ENCODE data around the gene WDR91. TPM values are rescaled to one million over a fixed set of nuclear protein-coding genes. Genes with fewer than 3 reads are reported as not detected.

The WDR91 gene
- total RNA-seq, 2 donors from 2014 or later: 36.2 to 78.3 TPM

GRCh38 chr7:135154734-135155133, 56.6 kb downstream of the WDR91 start:
- H3K36me3 ChIP-seq: no peaks in the 10 kb centered on the region
- H3K9me3 ChIP-seq: peaks cover 11% of the 10 kb centered on the region
- no peak overlapping the region for H3K27ac ChIP-seq
- DNase-seq (ENCODE audit: low spot score): no peak
- H3K4me3 ChIP-seq: no peak overlapping the region
- H3K4me1 ChIP-seq (ENCODE audit: control insufficient read depth in 1 of 2, low read depth in 2 of 2): peaks cover 31 to 42% of the 10 kb centered on the region in 2 donors
- no peak for TF ChIP-seq CTCF (IDR thresholded peaks at IDR 0.05)
- H3K27me3 ChIP-seq (replicated peaks; ENCODE audit: insufficient read depth): no peaks in the 10 kb centered on the region
- ATAC-seq (ENCODE audit: insufficient number of reproducible peaks, low FRiP score, low read depth): no peak

- peak overlapping the region in 1 of 2 donors; percentile 1 for H3K27ac ChIP-seq
- no peaks in the 10 kb centered on the region for H3K27me3 ChIP-seq (replicated peaks; ENCODE audit: insufficient read depth)
- no peaks in the 10 kb centered on the region for H3K36me3 ChIP-seq
- H3K4me1 ChIP-seq (ENCODE audit: control insufficient read depth in 1 of 2, low read depth in 2 of 2): peaks cover 20 to 31% of the 10 kb centered on the region in 2 donors
- no peak overlapping the region for H3K4me3 ChIP-seq
- ATAC-seq (ENCODE audit: insufficient number of reproducible peaks, low FRiP score, low read depth) (no peak), DNase-seq (ENCODE audit: low spot score) (no peak)
- no peak for TF ChIP-seq CTCF (IDR thresholded peaks at IDR 0.05)
- peaks cover 11% of the 10 kb centered on the region for H3K9me3 ChIP-seq
Observed at GRCh38 chr7:135152442-135152841, 58.9 kb downstream of the WDR91 start.

DNA sequence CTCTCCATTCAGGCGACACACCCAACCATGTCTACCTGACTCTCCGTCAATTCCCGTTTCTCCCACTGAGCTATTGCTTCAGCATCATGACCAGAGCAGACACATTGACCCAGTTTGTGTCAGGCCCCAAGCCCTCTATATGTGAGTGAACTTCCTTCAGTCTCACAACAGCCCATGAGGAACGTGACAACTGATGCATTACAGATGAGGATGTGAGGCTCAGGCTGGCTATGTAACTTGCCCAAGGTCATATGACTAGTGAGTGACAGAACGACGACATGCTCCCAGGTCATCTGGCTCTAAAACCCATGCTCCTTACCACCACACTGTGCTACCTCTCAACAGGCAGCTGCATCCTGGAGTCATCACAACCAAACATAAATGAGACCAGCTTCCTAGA, 59.8 kb downstream of the WDR91 start:
- no peak overlapping the region for H3K4me3 ChIP-seq

DNA sequence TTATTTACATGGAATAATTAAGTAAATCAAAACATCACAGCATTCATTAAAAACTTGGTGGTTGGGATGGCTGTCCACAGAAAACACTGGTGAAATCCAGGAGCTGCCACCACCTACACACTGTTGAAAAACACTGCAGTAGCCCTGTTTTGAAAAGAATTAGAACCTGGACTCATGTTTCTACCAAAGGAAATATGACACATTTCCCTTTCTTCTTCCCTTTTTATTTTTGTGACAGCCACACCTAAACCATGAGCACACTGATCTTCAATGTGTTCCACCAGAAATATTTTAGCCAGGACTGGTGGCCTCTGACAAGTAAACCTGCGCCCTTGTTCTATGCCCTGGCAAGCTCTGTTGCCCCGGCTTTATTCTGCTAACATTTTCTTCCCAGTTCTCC, 60.2 kb downstream of the WDR91 start:
- TF ChIP-seq CTCF (IDR thresholded peaks at IDR 0.05): no peak
- ATAC-seq (ENCODE audit: insufficient number of reproducible peaks, low FRiP score, low read depth) (no peak), DNase-seq (ENCODE audit: low spot score) (no peak)
- Histone ChIP-seq H3K9me3 (peaks cover 8% of the 10 kb centered on the region), H3K27me3 (replicated peaks; ENCODE audit: insufficient read depth) (no peaks in the 10 kb centered on the region), H3K4me3 (no peak overlapping the region), H3K4me1 (ENCODE audit: control insufficient read depth in 1 of 2, low read depth in 2 of 2) (peaks cover 25 to 42% of the 10 kb centered on the region in 2 donors), H3K36me3 (no peaks in the 10 kb centered on the region), H3K27ac (peak overlapping the region in 1 of 2 donors; percentile 52)

More for the DNA sequence above, 59.8 kb downstream of the WDR91 start:
- H3K4me1 ChIP-seq (ENCODE audit: control insufficient read depth in 1 of 2, low read depth in 2 of 2): peaks cover 25 to 38% of the 10 kb centered on the region in 2 donors
- H3K27me3 ChIP-seq (replicated peaks; ENCODE audit: insufficient read depth): no peaks in the 10 kb centered on the region
- TF ChIP-seq CTCF (IDR thresholded peaks at IDR 0.05): no peak
- H3K36me3 ChIP-seq: no peaks in the 10 kb centered on the region
- peak overlapping the region in 1 of 2 donors; percentile 1 for H3K27ac ChIP-seq
- H3K9me3 ChIP-seq: peaks cover 11% of the 10 kb centered on the region
- ATAC-seq (ENCODE audit: insufficient number of reproducible peaks, low FRiP score, low read depth) (no peak), DNase-seq (ENCODE audit: low spot score) (no peak)

GRCh38 chr7:135150072-135150782, 61.1 kb downstream of the WDR91 start:
- TF ChIP-seq CTCF (IDR thresholded peaks at IDR 0.05): no peak
- Histone ChIP-seq H3K4me1 (ENCODE audit: control insufficient read depth in 1 of 2, low read depth in 2 of 2) (peaks cover 25 to 42% of the 10 kb centered on the region in 2 donors), H3K4me3 (peak overlapping the region; percentile 75), H3K27me3 (replicated peaks; ENCODE audit: insufficient read depth) (no peaks in the 10 kb centered on the region), H3K27ac (peak overlapping the region; percentile 40 to 52), H3K9me3 (no peaks in the 10 kb centered on the region), H3K36me3 (no peaks in the 10 kb centered on the region)
- ATAC-seq (ENCODE audit: insufficient number of reproducible peaks, low FRiP score, low read depth) (no peak), DNase-seq (ENCODE audit: low spot score) (no peak)

Measured in thoracic aorta (tissue), 2 donors.